OCI-LY3 (cell line): ENCODE data around the gene ZNG1B.
"Not testable (repeated sequence)": the region's sequence is repeated elsewhere in the genome, so short reads cannot be mapped to it uniquely, and the experiment has no call there.

ENCODE experiments used
- H2AFZ ChIP-seq: fragments of 200-600, 300-600 bp; shearing (Covaris generic); 2 replicates; pipeline ENCODE4 v1.6.0; 2014; ENCODE audit warnings: antibody characterized with exemption, low read depth, low read length
- H3K27ac ChIP-seq: fragments of 200-600, 300-600 bp; sonication (generic); 2 replicates; pipeline ENCODE4 v1.5.1; 2014; ENCODE audit warnings: mild to moderate bottlenecking, low read length, moderate library complexity, mixed read lengths
- H3K27me3 ChIP-seq: fragments of 200-600, 300-600 bp; sonication (generic); 2 replicates; pipeline ENCODE4 v1.6.1; 2014; ENCODE audit warnings: low read depth, low read length, mixed read lengths
- H3K36me3 ChIP-seq: fragments of 200-600, 300-600 bp; sonication (generic); replicated peaks from 2 replicates; pipeline ENCODE3; 2014; ENCODE audit warnings: low read depth, low read length, mixed read lengths
- H3K4me1 ChIP-seq: fragments of 300-600, 200-600 bp; sonication (generic); 2 replicates; pipeline ENCODE4 v1.6.1; 2014; ENCODE audit warnings: low read length, mixed read lengths
- H3K4me2 ChIP-seq: fragments of 200-600, 300-600 bp; sonication (generic); 2 replicates; pipeline ENCODE4 v1.6.1; 2014; ENCODE audit warnings: low read length, mixed read lengths
- H3K4me3 ChIP-seq: fragments of 300-600, 200-600 bp; sonication (generic); 2 replicates; pipeline ENCODE4 v1.5.1; 2014; ENCODE audit warnings: antibody characterized with exemption, mild to moderate bottlenecking, low read length, moderate library complexity
- H3K79me2 ChIP-seq: fragments of 300-600, 200-600 bp; shearing (Covaris generic); 2 replicates; pipeline ENCODE4 v1.6.1; 2014; ENCODE audit warnings: mild to moderate bottlenecking, low read length, mixed read lengths
- H3K9ac ChIP-seq: fragments of 300-600, 200-600 bp; shearing (Covaris generic); 2 replicates; pipeline ENCODE4 v1.6.0; 2014; ENCODE audit warnings: mild to moderate bottlenecking, low read length, moderate library complexity
- H3K9me3 ChIP-seq: fragments of 200-600, 300-600 bp; shearing (Covaris generic); 2 replicates; pipeline ENCODE4 v1.6.1; 2014; ENCODE audit warnings: low read length, mixed read lengths; ENCODE audit not compliant: insufficient read depth
- H4K20me1 ChIP-seq: fragments of 200-600, 300-600 bp; sonication (generic); 2 replicates; pipeline ENCODE4 v1.6.1; 2016; ENCODE audit warnings: low read length, mixed read lengths; ENCODE audit not compliant: insufficient read depth

The ZNG1B gene

DNA sequence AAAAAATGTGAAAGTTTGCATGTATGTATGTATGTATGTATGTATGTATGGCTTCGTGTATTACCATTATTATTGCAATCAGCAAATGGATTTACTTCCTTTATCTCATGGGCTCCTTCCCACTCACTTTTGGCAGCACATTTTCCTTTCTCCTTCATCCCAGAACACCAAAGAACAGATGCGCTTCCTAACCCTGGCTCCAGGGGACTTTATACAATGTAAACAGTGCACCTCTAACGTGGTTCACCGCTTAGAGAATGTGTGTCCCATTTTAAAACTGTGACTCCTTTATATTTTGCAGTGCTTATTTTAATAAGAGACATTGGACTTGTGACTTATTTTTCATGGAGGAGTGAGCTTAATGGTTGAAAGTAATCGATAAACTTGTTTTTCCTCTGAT lies 90.6 kb downstream of the ZNG1B start:
- H2AFZ ChIP-seq, H3K27ac ChIP-seq, H4K20me1 ChIP-seq, H3K36me3 ChIP-seq, H3K9ac ChIP-seq, H3K9me3 ChIP-seq, H3K27me3 ChIP-seq, H3K4me1 ChIP-seq, H3K79me2 ChIP-seq, H3K4me3 ChIP-seq: not testable (repeated sequence)
- peak overlapping the region; percentile 51; the same call in 1 of the 2 replicates for H3K4me2 ChIP-seq

DNA sequence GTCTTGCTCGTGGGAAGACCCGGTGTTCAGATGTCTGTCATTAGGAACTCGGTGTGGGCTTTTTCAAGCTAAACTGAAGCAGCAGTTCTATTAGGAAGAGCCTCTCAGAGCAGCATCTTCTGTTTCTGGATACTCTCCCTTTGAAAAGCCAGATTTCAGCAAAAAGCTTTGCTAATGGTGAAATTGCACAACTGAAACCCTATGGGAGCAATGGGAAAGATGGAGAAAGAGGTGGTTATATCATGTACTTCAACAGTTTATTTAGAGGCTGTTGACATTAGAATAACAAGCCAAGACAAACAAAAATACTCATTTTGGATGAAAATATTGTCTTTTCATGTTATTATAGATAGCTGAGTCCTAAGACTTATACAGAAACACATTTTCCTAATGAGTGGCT lies 91.4 kb downstream of the ZNG1B start:
- H3K4me2 ChIP-seq, H3K4me3 ChIP-seq, H3K27ac ChIP-seq, H3K4me1 ChIP-seq, H3K79me2 ChIP-seq, H3K27me3 ChIP-seq, H2AFZ ChIP-seq, H3K9ac ChIP-seq, H3K9me3 ChIP-seq, H3K36me3 ChIP-seq, H4K20me1 ChIP-seq: not testable (repeated sequence)

GRCh38 chr2:113532991-113533390 lies 95.5 kb downstream of the ZNG1B start:
- not testable (repeated sequence) for H2AFZ ChIP-seq, H3K4me3 ChIP-seq, H3K36me3 ChIP-seq, H3K4me1 ChIP-seq, H3K79me2 ChIP-seq, H3K4me2 ChIP-seq, H4K20me1 ChIP-seq, H3K9me3 ChIP-seq, H3K9ac ChIP-seq, H3K27ac ChIP-seq, H3K27me3 ChIP-seq

DNA sequence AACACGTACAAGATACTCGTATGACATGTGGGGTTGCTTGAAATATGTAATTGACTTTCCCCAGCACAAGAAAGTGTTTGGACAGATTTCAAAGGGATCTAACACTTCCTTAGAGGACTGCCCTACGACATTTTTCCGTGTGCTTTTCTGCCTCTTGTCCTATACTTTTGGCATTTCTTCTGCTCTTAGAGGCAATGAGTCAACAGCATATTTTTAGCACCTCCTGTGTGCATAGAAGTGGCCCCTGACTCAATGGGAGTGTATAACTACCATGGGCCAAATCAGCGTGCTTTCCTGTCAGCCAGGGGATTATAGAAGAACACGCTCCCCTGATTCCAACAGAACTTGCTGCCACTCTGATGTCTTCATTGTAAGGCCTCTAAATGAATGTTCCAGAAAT lies 99.1 kb downstream of the ZNG1B start:
- H3K9ac ChIP-seq, H3K4me2 ChIP-seq, H3K36me3 ChIP-seq, H3K4me1 ChIP-seq, H4K20me1 ChIP-seq, H2AFZ ChIP-seq, H3K27me3 ChIP-seq, H3K4me3 ChIP-seq, H3K9me3 ChIP-seq, H3K27ac ChIP-seq, H3K79me2 ChIP-seq: not testable (repeated sequence)

DNA sequence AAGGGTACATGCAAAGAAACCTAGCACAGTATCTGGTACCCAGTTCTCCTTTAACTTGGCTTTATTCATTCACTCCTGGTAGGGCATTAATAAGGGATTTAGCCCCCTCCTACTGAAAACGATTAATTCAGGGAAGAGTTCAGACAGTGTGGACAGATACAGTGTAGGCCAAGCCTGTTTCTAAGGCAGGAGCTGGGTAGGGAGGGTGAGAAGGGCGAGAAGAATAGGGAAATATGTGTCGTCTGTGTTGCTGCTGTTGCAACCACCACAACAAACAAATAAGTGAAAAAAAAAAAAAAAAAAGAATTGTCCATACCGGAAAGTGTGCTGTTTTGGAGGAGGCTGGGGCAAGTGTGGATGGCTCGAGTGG lies 103.3 kb downstream of the ZNG1B start:
- H3K9me3 ChIP-seq, H3K4me2 ChIP-seq, H3K79me2 ChIP-seq, H3K36me3 ChIP-seq, H3K27me3 ChIP-seq, H3K9ac ChIP-seq, H4K20me1 ChIP-seq, H2AFZ ChIP-seq, H3K4me3 ChIP-seq, H3K27ac ChIP-seq, H3K4me1 ChIP-seq: not testable (repeated sequence)

DNA sequence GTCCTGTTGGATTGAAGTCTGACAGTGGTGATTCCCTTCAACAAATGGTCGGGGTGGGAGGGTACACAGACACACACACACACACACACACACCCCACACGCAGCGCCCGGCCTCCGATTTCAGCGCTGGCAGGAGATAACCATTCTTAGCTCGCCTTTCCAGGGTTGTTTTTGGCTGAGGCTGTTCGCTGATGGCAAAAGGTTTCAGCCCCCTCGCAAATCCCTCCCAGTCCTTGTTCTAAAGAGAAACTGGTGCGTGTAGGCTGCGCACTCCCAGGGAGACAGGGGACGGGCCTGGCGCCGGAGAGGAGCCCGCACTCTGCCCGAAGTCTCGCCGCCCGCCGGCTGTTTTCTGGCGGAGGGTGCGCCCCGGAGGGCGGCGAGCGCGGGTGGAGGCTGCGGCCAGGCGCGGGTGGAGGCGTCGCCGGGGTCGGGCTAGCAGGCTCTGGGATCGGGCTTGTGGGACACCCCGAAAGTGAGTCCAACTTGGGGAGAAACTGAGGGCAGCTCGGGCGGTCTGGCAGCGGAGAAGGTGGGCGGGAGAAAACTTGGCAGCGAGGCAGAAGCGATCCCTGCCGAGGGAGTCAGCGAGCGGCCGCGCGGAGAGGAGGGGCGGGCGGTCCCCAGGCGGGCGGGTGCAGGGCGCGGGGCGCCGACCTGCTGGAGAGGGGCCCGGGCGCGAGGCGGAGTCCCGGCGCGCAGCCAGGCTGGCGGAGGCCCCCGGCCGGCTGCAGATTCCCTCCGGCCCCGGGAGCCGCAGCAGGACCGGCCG lies 103.9 kb downstream of the ZNG1B start:
- H3K79me2 ChIP-seq, H2AFZ ChIP-seq, H3K36me3 ChIP-seq, H4K20me1 ChIP-seq, H3K4me2 ChIP-seq, H3K9ac ChIP-seq, H3K4me1 ChIP-seq, H3K4me3 ChIP-seq, H3K27me3 ChIP-seq, H3K27ac ChIP-seq, H3K9me3 ChIP-seq: not testable (repeated sequence)

- H3K4me3 ChIP-seq, H4K20me1 ChIP-seq, H3K27me3 ChIP-seq, H3K4me2 ChIP-seq, H3K9me3 ChIP-seq, H3K27ac ChIP-seq, H3K36me3 ChIP-seq, H3K9ac ChIP-seq, H3K4me1 ChIP-seq, H3K79me2 ChIP-seq, H2AFZ ChIP-seq: not testable (repeated sequence)
Observed at GRCh38 chr2:113541976-113542485, 104.5 kb downstream of the ZNG1B start.

- H3K36me3 ChIP-seq, H3K9ac ChIP-seq, H3K27me3 ChIP-seq, H3K4me1 ChIP-seq, H3K79me2 ChIP-seq, H3K4me2 ChIP-seq, H3K27ac ChIP-seq, H2AFZ ChIP-seq, H4K20me1 ChIP-seq, H3K9me3 ChIP-seq, H3K4me3 ChIP-seq: not testable (repeated sequence)
Observed at GRCh38 chr2:113542529-113542928, 105.0 kb downstream of the ZNG1B start.
